ENCODE measurements around the gene ARHGEF26.

DNA sequence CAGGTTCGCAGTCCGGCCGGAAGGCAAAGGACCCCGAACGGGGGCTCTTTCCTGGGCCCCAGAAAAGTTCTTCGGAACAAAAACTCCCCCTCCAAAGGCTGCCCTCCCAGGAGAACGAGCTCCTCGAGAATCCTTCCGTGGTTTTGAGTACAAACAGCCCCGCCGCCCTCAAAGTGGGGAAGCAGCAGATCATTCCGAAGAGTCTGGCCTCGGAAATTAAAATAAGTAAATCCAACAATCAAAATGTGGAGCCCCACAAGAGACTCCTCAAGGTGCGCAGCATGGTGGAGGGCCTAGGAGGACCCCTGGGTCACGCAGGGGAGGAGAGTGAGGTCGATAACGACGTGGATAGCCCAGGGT lies 1.3 kb downstream of the ARHGEF26 start:
- TF ChIP-seq POLR2A (IDR thresholded peaks at IDR 0.05; ENCODE audit: low read length) (no peak), GATA1 (IDR thresholded peaks at IDR 0.05; ENCODE audit: low read depth, low read length) (no peak)
